Raji (cell line): ENCODE measurements around the gene SATB1.

ENCODE experiments used
- POLR2A ChIP-seq: IDR thresholded peaks from 2 replicates; pipeline ENCODE4 v1.6.1; 2011; ENCODE audit warnings: low read depth, low read length, control low read depth; ENCODE audit not compliant: insufficient read depth

SATB1 gene

GRCh38 chr3:18355832-18356231 is 69.3 kb downstream of the SATB1 start:
- TF ChIP-seq POLR2A: no peak

DNA sequence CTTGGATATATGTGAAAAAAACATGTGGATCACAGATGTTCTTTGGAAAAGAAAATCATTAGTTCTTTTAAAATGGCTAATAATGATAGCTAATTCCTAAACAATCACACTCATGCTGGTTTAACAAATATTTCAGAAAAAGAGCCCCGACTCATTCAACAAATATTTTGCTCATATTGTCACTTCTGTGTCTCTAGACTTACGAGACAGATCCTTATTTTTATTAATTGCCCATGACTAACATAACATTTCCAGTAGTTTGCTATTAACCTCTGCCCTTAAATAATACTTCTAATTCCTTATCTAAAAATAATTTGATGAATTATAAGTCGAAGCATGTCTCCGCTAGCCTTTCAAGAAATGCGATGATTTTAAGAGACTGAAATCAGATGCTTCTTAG is 70.4 kb downstream of the SATB1 start:
- TF ChIP-seq POLR2A: no peak

GRCh38 chr3:18351823-18352744 is 73.1 kb downstream of the SATB1 start:
- no peak for TF ChIP-seq POLR2A

DNA sequence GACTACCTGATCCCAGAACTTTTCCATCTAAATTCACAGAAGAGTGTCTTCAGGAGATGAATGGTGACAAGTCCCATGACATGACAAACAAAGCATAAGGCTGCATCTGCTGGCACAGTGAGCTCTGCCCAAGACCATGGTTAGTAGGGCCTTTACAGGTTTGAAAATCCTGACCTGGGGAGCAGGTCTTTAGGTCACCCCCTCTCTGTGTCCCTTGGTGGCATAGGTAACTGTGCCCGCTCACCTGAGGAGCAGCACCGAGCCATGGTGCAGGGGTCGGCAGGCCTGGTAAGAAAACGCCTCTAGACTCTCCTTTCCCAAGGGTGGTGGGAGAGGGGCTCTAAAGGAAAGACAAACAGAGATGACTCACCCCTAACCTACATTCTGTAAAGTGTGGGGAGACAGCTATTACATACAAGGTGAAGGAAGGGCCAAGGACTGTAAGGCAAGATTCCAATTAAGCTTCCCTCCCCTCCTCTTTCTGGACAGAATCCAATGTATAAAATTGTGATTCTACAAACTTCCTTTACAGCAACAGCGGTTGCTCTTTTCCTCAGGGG is 74.0 kb downstream of the SATB1 start:
- TF ChIP-seq POLR2A: no peak

DNA sequence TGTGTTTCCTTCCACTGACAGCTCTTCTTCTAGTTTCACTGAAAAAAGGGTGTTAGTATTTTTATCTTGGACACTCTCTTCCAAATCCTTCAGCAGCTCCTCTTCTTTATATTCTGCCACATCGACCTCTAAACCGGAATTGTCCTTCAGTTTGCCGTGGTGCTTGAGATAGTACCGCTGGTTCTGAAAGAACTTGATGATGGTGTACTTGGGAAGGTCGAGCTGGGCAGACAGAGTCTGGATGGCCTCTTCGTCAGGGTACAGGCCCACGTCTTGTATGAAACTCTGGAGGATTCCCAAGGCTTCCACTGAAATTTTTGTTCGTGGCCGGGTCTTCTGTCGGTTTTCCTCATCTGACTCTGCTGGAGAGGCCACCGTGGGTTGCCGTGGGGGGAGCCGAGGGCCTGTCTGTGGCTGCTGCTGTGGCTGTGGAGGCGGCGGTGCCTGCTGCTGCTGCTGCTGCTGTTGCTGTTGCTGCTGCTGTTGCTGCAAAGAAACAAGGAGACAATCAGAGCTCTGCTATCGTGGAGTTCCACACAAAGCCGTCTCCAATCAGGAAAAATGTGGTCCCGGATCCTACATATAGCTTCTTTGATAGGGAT is 75.8 kb downstream of the SATB1 start:
- no peak for TF ChIP-seq POLR2A

DNA sequence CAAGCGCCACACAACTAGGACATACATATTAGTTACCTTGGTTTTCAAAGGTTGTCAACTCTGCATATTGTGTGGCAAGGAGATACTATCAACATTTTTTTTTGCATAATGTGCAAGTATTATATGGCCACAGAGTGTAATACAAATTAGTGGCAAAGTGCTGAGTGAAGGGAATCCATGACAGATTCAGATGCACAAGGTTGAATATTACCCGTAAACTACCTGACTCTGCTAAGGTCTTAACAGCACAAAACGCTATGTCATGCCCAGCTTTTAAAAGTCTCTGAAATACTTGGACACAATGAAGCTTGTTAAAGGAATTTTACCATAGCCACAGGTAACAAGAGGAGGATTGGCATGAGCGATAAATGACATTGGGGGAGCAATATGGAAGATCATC is 79.0 kb downstream of the SATB1 start:
- no peak for TF ChIP-seq POLR2A

DNA sequence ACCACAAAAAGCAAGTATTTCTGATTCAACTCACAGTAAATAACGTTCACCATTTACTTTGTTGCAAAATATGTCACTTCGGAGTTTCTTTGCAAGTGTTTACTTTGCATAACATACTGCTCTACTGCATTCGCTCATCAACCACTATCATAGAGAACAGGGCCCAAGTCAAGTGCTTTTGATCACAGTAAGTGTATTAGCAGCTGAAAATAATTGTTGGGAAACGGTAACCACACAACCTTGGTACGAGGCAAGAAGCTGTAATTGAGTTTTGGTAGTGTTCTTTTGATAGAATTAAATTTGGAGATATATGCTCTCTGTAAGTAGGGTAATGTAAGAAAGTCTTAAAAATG is 80.1 kb downstream of the SATB1 start:
- TF ChIP-seq POLR2A: no peak

GRCh38 chr3:18344306-18345014 is 80.7 kb downstream of the SATB1 start:
- TF ChIP-seq POLR2A: no peak

- no peak for TF ChIP-seq POLR2A
Measured at GRCh38 chr3:18343809-18344208, 81.3 kb downstream of the SATB1 start.

DNA sequence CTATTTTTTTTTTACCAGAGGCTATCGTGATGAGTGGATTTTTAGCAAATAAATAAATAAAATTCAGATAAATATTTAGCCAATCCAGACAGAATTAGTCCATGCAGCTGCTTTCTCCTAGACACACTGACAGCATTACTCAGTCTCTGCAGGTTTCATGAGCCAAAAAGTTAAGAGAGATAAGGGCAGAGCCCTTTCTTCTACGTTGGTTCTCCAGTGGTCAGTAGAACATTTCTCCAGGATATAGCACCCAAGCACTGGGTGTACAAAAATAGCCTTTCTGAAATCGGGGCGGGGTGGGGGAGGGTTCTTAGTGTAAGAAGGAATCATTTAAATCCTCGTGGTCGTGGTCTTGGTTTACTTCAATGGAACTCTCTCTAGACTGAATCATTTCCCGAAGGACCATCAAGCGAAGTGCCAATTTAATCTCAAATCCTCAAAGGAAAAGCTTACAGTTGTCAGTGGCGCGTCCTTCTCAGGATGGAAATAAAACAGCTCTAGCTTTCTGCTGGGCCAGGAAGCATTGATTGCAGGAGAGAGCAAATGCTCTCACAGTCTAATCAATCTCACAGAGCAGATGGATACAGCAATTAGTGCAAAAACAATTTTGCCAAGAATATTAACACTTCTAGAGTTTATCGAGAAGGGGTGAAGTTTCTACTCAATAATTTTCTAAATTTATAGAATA is 86.2 kb downstream of the SATB1 start:
- no peak for TF ChIP-seq POLR2A

- no peak for TF ChIP-seq POLR2A
Measured at GRCh38 chr3:18337231-18337630, 87.9 kb downstream of the SATB1 start.

- TF ChIP-seq POLR2A: no peak
Measured at GRCh38 chr3:18334837-18335601, 90.1 kb downstream of the SATB1 start.

DNA sequence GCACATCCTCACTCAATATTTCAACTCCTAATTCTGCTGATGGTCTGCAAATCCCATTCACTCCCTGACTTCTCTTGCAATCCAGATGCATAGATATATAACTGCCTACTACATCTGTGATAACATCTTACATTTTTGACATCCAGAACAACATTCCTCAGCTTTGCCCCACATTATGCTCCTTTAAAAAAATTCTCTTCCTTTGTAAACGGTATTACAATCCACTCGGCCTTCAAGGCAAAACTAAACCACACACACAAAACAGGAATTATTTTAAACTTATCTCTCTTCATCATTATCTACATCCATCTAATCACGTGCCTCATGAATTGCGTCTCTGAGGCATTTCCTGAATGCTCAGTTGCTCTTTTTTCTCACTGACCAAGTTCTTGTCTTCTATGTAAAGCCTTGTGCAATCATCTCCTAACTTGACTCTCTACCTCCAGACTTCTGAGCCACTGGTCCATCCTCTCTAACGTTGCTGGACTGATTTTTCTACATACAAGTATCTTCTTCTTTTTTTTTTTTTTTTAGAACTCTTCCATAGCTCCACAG is 117.0 kb downstream of the SATB1 start:
- TF ChIP-seq POLR2A: no peak

DNA sequence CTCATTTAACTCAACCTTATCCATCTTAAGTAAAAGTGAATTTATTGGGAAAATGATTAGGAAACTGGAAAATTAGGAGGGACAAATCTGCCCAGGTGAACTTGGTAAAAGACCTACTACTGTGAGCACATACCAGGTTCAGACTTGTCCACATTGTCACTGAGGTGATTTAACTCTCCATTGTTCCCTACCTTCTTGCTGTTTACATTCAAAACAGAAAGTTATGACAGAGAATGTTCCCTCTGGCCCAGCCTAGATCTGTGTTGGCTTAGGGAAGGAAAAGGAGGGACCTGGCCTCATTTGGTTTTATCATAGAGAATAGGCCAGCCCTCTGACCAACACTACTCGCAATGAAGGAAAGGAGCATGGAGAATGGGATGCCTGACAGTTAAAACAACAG is 117.6 kb downstream of the SATB1 start:
- no peak for TF ChIP-seq POLR2A

GRCh38 chr3:18302517-18302916 is 122.6 kb downstream of the SATB1 start:
- TF ChIP-seq POLR2A: no peak

DNA sequence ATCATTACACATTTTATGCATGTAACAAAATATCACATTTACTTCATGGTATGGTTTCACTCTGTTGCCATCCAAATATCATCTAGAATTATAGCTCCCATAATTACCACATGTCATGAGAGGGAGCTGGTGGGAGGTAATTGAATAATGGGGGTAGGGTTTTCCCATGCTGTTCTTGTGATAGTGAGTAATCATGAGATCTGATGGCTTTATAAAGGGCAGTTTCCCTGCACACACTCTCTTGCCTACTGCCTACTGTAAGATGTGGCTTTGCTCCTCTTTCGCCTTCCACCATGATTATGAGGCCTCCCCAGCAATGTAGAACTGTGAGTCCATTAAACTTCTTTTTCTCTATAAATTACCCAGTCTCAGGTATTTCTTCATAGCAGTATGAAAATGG is 123.4 kb downstream of the SATB1 start:
- TF ChIP-seq POLR2A: no peak
